Smooth muscle cell (in vitro differentiated cells): ENCODE results near the gene TBC1D3B. TPM values are rescaled to one million over a fixed set of nuclear protein-coding genes. Genes with fewer than 3 reads are reported as not detected.
"Not testable (repeated sequence)": the region's sequence is repeated elsewhere in the genome, so short reads cannot be mapped to it uniquely, and the experiment has no call there.

ENCODE experiments used
- DNase-seq: peaks from one replicate; lab custom pipeline; 2025; ENCODE audit not compliant: unreplicated experiment; lab: John Stamatoyannopoulos, UW
- H2AFZ ChIP-seq: fragments of 200-600 bp; sonication (generic); 2 replicates; pipeline ENCODE4 v1.6.0; 2016; ENCODE audit warnings: antibody characterized with exemption, low read depth, mild to moderate bottlenecking
- H3F3A ChIP-seq: fragments of 200-600 bp; sonication (generic); 2 replicates; pipeline ENCODE4 v1.6.0; 2017; ENCODE audit warnings: antibody characterized with exemption, low read depth
- H3K27ac ChIP-seq: fragments of 200-600 bp; sonication (generic); 2 replicates; pipeline ENCODE4 v1.5.1; 2016; ENCODE audit warnings: low read depth, mild to moderate bottlenecking
- H3K27me3 ChIP-seq: fragments of 200-600 bp; sonication (generic); 2 replicates; pipeline ENCODE4 v1.6.1; 2016; ENCODE audit warnings: low read depth, mild to moderate bottlenecking
- H3K36me3 ChIP-seq: fragments of 200-600 bp; sonication (generic); 2 replicates; pipeline ENCODE4 v1.5.1; 2016; ENCODE audit warnings: low read depth
- H3K4me1 ChIP-seq: fragments of 200-600 bp; sonication (generic); 2 replicates; pipeline ENCODE4 v1.5.1; 2016; ENCODE audit warnings: low read depth
- H3K4me2 ChIP-seq: fragments of 200-600 bp; sonication (generic); 2 replicates; pipeline ENCODE4 v1.6.0; 2016; ENCODE audit warnings: mild to moderate bottlenecking
- H3K4me3 ChIP-seq: fragments of 200-600 bp; sonication (generic); 2 replicates; pipeline ENCODE4 v1.5.1; 2016; ENCODE audit warnings: mild to moderate bottlenecking
- H3K79me2 ChIP-seq: fragments of 200-600 bp; sonication (generic); 2 replicates; pipeline ENCODE4 v1.6.0; 2016; ENCODE audit warnings: low read depth, mild to moderate bottlenecking
- H3K9ac ChIP-seq: fragments of 200-600 bp; sonication (generic); 2 replicates; pipeline ENCODE4 v1.6.0; 2016; ENCODE audit warnings: low read depth
- H3K9me3 ChIP-seq: fragments of 200-600 bp; sonication (generic); replicated peaks from 2 replicates; pipeline ENCODE4 v1.5.1; 2016; ENCODE audit warnings: low read depth
- H4K20me1 ChIP-seq: fragments of 200-600 bp; sonication (generic); 2 replicates; pipeline ENCODE4 v1.6.0; 2016; ENCODE audit warnings: low read depth
- WGBS: methylation state at CpG from one replicate; pipeline ENCODE4 v1.1.7; 2016; ENCODE audit warnings: low lambda C conversion rate; 5-methylcytosine and 5-hydroxymethylcytosine counted together
- polyA plus RNA-seq: library from polyadenylated mRNA; unstranded; fragments of >200 nt; fragmentation: Nextera tagmentation; extraction: Ambion mirVana; gene quantifications from 2 replicates; pipeline ENCODE4 v1.2.1, GENCODE V29; 2016
- total RNA-seq: library from RNA; depleted of rRNA; stranded (reverse); fragments of >200 nt; gene quantifications from 2 replicates; pipeline ENCODE4 v1.2.3, GENCODE V29; 2014
- TF ChIP-seq, protein P1 (sequence below): fragments of 200-600 bp; sonication (generic); IDR thresholded peaks from 2 replicates; pipeline ENCODE4 v1.5.1; 2017; ENCODE audit warnings: borderline replicate concordance, mild to moderate bottlenecking, antibody characterized with exemption; ENCODE audit not compliant: insufficient read depth, poor library complexity, severe bottlenecking

Gene TBC1D3B
- total and polyA plus RNA-seq, 2 experiments from 2014 or later: 1.4 TPM; not detected in 1

DNA sequence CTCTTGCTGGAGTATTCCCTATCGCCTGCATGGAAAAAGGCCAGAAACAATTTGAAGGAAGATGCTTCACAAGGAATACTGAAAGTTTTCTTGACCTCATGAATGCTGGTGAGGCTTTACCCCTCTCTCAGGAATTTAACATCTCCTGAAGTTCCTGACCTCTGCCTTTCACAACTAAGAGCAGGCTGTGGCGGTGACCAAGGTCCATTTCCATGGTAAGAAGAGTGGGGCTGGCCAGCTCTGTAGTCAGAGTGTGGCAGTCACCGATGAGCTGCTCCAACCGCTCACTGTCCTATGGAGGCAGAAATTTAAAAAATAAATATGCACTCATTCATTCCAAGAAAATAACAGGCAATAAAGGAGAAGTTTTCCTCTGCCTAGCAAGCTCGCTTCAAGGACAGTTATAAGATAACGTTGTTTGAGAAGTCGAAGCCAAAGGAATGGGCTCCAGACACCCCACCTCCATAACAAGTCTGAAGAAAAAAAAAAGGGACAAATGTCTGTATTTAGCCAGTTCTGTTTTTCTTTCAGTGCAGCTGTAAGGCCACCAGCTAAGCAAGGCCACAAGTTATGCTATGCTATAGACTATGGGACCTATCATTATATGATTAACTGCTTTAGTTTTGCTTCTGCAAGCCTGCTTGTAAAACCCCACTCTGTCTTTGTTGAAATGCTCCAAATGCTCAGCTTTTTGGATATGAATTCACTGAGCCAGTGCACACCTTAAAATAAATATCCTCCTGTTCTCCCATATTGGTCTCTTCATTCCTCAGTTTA is 28.5 kb upstream of the TBC1D3B start:
- no peak for DNase-seq
- no peaks in the 10 kb centered on the region for H3K9me3 ChIP-seq
- H3K27me3 ChIP-seq: peaks cover 13% of the 10 kb centered on the region
- H3K9ac ChIP-seq: no peak overlapping the region
- H3K36me3 ChIP-seq: no peaks in the 10 kb centered on the region
- H3K27ac ChIP-seq: no peak overlapping the region
- WGBS: 95% methylated on average over 7 of the region's 7 CpGs
- H3K4me2 ChIP-seq: no peak overlapping the region
- H3K4me3 ChIP-seq: no peak overlapping the region
- H3K79me2 ChIP-seq: no peaks in the 10 kb centered on the region
- no peaks in the 10 kb centered on the region for H4K20me1 ChIP-seq
- no peaks in the 10 kb centered on the region for H3F3A ChIP-seq
- TF ChIP-seq, protein P1, sequence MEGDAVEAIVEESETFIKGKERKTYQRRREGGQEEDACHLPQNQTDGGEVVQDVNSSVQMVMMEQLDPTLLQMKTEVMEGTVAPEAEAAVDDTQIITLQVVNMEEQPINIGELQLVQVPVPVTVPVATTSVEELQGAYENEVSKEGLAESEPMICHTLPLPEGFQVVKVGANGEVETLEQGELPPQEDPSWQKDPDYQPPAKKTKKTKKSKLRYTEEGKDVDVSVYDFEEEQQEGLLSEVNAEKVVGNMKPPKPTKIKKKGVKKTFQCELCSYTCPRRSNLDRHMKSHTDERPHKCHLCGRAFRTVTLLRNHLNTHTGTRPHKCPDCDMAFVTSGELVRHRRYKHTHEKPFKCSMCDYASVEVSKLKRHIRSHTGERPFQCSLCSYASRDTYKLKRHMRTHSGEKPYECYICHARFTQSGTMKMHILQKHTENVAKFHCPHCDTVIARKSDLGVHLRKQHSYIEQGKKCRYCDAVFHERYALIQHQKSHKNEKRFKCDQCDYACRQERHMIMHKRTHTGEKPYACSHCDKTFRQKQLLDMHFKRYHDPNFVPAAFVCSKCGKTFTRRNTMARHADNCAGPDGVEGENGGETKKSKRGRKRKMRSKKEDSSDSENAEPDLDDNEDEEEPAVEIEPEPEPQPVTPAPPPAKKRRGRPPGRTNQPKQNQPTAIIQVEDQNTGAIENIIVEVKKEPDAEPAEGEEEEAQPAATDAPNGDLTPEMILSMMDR: no peak
- H3K4me1 ChIP-seq: no peaks in the 10 kb centered on the region
- H2AFZ ChIP-seq: no peak overlapping the region

DNA sequence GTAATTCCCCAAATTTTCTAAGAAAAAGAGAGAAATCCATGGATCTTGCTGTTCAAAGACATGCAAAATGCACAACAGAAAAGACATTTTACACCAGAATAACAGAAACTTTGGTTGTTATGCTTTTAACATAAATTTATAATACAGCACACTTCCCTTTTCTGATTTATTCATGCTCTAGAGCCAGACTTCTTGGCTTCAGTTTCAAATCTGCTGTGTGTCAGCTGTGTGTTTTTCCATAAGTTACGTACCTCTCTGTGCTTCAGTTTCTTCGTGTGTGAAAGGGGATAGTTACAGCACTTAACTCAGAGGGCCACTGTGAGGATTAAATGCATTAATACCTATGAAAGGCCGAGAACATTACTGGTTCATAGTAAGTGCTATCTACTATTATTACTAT is 26.9 kb upstream of the TBC1D3B start:
- Histone ChIP-seq H3K4me2 (no peak overlapping the region), H3F3A (no peaks in the 10 kb centered on the region), H3K9me3 (no peaks in the 10 kb centered on the region), H2AFZ (no peak overlapping the region), H3K4me3 (no peak overlapping the region), H3K79me2 (no peaks in the 10 kb centered on the region), H3K27me3 (peaks cover 7% of the 10 kb centered on the region), H3K9ac (no peak overlapping the region), H3K36me3 (no peaks in the 10 kb centered on the region), H3K4me1 (no peaks in the 10 kb centered on the region), H3K27ac (no peak overlapping the region), H4K20me1 (no peaks in the 10 kb centered on the region)
- WGBS: 89% methylated on average over 3 of the region's 3 CpGs
- DNase-seq: no peak
- TF ChIP-seq, protein P1: no peak

DNA sequence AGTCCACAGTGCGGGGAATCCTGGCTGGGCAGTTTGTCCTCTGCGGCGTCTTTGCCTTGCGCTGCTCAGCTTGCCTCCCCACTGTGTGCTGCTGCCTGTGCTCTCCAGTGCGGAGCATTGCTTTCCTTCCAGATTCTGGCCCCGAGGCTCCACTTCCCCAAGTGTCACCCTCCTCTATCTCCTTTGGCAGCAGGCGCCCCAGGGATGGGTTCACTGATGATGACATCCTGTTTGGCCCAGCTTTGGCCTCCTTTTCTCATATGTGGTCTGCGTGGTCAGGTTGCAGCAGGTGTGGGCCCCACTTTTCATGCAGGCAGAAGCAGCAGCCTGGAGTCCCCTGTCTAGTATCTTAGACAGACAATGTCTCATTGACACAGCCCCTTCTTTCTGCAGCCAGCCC is 25.1 kb upstream of the TBC1D3B start:
- not testable (repeated sequence) for H3K27me3 ChIP-seq, H3K27ac ChIP-seq, H3F3A ChIP-seq, H3K4me2 ChIP-seq, H2AFZ ChIP-seq, H3K4me3 ChIP-seq, DNase-seq, H3K9me3 ChIP-seq, H3K9ac ChIP-seq, H4K20me1 ChIP-seq, H3K79me2 ChIP-seq, H3K4me1 ChIP-seq, H3K36me3 ChIP-seq
- WGBS: 93% methylated on average over 8 of the region's 8 CpGs

GRCh38 chr17:36201102-36201501 is 24.7 kb upstream of the TBC1D3B start:
- H4K20me1 ChIP-seq, H3K27ac ChIP-seq, H3K79me2 ChIP-seq, H2AFZ ChIP-seq, H3K36me3 ChIP-seq, H3K9me3 ChIP-seq, H3K27me3 ChIP-seq, DNase-seq, H3F3A ChIP-seq, H3K9ac ChIP-seq, H3K4me3 ChIP-seq, H3K4me2 ChIP-seq, H3K4me1 ChIP-seq: not testable (repeated sequence)
- WGBS: 94% methylated on average over 4 of the region's 4 CpGs
